ENCODE measurements around the gene APOL1. TPM values are rescaled to one million over a fixed set of nuclear protein-coding genes. Genes with fewer than 3 reads are reported as not detected.

Gene APOL1
- total and polyA plus RNA-seq, 2 of the 4 experiments (the other 2 are of a cell fraction): 0.36 to 0.77 TPM

DNA sequence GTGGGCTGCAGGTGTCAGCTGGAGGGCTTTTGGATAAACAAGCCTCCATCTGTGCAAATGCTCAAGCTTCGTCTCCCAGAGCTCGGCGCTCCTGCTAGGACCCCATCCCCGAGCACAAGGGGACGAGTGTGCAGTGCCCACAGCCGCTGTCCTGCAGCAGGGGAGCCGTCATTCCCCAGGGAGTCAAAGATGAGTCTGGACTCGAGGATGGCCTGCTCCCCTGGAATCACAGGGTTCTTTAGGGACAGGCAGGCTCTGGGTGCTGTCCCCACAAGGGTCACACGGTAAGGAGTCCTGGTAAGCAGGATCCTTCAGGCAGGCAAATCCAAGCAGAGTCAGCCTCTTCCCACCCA is 50.2 kb downstream of the APOL1 start:
- BruUV-seq (replicated peaks): no TSS peak
- Histone ChIP-seq H3K18ac (ENCODE audit: low read depth, low read length) (peak overlapping the region; percentile 13; the same call in 1 of the 2 replicates), H3K79me1 (ENCODE audit: low read depth in 1 of 2, low read length in 2 of 2) (peaks cover 53 to 92% of the 10 kb centered on the region in 2 experiments), H2AFZ (replicated peaks; ENCODE audit: low read length, poor library complexity) (no peak overlapping the region), H3K4me1 (ENCODE audit: control insufficient read depth, insufficient read depth, low read length) (peaks cover 21% of the 10 kb centered on the region), H3K9me1 (ENCODE audit: insufficient read depth, low read length) (peaks cover 9% of the 10 kb centered on the region), H3K14ac (replicated peaks; ENCODE audit: low read depth, low read length) (peak overlapping the region; percentile 91), H3K4me2 (ENCODE audit: low read depth, low read length) (no peak overlapping the region), H2BK20ac (ENCODE audit: low read depth, low read length) (peak overlapping the region; percentile 92; the same call in 1 of the 2 replicates), H3K4ac (ENCODE audit: low read depth, low read length) (peak overlapping the region; percentile 96), H3K27ac (ENCODE audit: insufficient read depth, low read length) (peak overlapping the region; percentile 98), H4K5ac (ENCODE audit: low read depth, low read length) (peak overlapping the region; percentile 89), H2AK9ac (replicated peaks; ENCODE audit: low read depth, low read length, poor library complexity) (peak overlapping the region; percentile 74), H2BK15ac (ENCODE audit: low read depth, low read length) (peak overlapping the region; percentile 73; the same call in 2 of the 3 replicates), H4K91ac (ENCODE audit: insufficient read depth, low read depth, low read length) (peak overlapping the region; percentile 94), H3K4me3 (ENCODE audit: insufficient read depth, low read depth, low read length) (no peak overlapping the region), H3K9ac (ENCODE audit: low read depth, low read length) (peak overlapping the region; percentile 33), H3K27me3 (ENCODE audit: control insufficient read depth, insufficient read depth, low read length) (no peaks in the 10 kb centered on the region), H3K36me3 (ENCODE audit: control insufficient read depth, insufficient read depth, low read length) (peaks cover 92% of the 10 kb centered on the region), H2AK5ac (ENCODE audit: low read depth, low read length) (peak overlapping the region; percentile 95), H2BK120ac (ENCODE audit: low read depth, low read length) (peak overlapping the region; percentile 94), H4K20me1 (ENCODE audit: insufficient read depth, low read length) (peaks cover 90% of the 10 kb centered on the region), H2BK5ac (ENCODE audit: low read depth, low read length, poor library complexity, severe bottlenecking) (peak overlapping the region; percentile 99), H3K23ac (ENCODE audit: low read depth, low read length) (peak overlapping the region; percentile 95), H3K9me3 (ENCODE audit: control insufficient read depth, insufficient read depth, low read length) (no peaks in the 10 kb centered on the region), H4K8ac (ENCODE audit: low read depth in 2 of 2, low read length in 2 of 2) (peak overlapping the region; percentile 83 to 91; a peak in 3 of 4 replicates), H3K56ac (ENCODE audit: extremely low read depth, insufficient read depth, low read length) (peak overlapping the region; percentile 81; the same call in 1 of the 2 replicates)
- in situ Hi-C loops (cut with MboI; ENCODE audit: low sequenced_read_pairs) (no loop called here), dilution Hi-C loops (cut with HindIII; ENCODE audit: low sequenced_read_pairs, unreplicated experiment) (no loop called here), intact Hi-C loops (cut with micrococcal nuclease) (no loop called here)
- POLR2A ChIA-PET (ENCODE audit: unreplicated experiment): no interaction called here
- DNase-seq (no peak), ATAC-seq (ENCODE audit: low read depth) (no peak)
- WGBS, 2 experiments (ENCODE audit: extremely low coverage in 2 of 2, insufficient read length in 1 of 2): 96% methylated on average over 4 of the region's 9 CpGs; no CpG with 5 or more reads in 1 of the 2 experiments
- CTCF ChIA-PET: no interaction called here
- TF ChIP-seq CHD1 (IDR thresholded peaks at IDR 0.05; ENCODE audit: low read depth, low read length) (no peak), MAFK (IDR thresholded peaks at IDR 0.05; ENCODE audit: low read depth, low read length) (no peak)
- TF ChIP-seq, protein P1, sequence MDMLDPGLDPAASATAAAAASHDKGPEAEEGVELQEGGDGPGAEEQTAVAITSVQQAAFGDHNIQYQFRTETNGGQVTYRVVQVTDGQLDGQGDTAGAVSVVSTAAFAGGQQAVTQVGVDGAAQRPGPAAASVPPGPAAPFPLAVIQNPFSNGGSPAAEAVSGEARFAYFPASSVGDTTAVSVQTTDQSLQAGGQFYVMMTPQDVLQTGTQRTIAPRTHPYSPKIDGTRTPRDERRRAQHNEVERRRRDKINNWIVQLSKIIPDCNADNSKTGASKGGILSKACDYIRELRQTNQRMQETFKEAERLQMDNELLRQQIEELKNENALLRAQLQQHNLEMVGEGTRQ (IDR thresholded peaks at IDR 0.05; ENCODE audit: low read depth, low read length): no peak

Data from IMR-90 (cell line).